Measurements from ENCODE around the gene GPR87. TPM values are rescaled to one million over a fixed set of nuclear protein-coding genes. Genes with fewer than 3 reads are reported as not detected.
A peak's percentile ranks its signal among the peaks of the same experiment; 100 is the strongest.

Gene GPR87
- total and polyA plus RNA-seq, 12 donors: 0.01 TPM; not detected in 11

GRCh38 chr3:151248772-151249337, 67.8 kb downstream of the GPR87 start:
- ATAC-seq: peak in 6 of 8 donors; percentile 46 to 83 (median 55)
- H3K9me3 ChIP-seq: no peaks in the 10 kb centered on the region
- peak overlapping the region in 9 of 10 donors; percentile 0 to 67 (median 54) for H3K27ac ChIP-seq
- no peaks in the 10 kb centered on the region for H3K36me3 ChIP-seq
- H3K27me3 ChIP-seq: no peaks in the 10 kb centered on the region
- DNase-seq: no peak
- H3K4me1 ChIP-seq: peaks cover 0 to 25% (median 5%) of the 10 kb centered on the region in 9 donors
- H3K4me3 ChIP-seq: peak overlapping the region in 6 of 10 donors; percentile 8 to 36 (median 24)
- no peak for TF ChIP-seq CTCF (IDR thresholded peaks at IDR 0.05)
- 30 to 44% methylated on average over 3 of the region's 3 CpGs for WGBS, 2 donors
- intact Hi-C loops (cut with DNase I): no loop called here

Other genes starting within 250 kb of the GPR87 start
- gene MED12L, start 231.2 kb downstream of the GPR87 start, total RNA-seq: 1 to 10 TPM in 5 of 10 donors, under 1 TPM in 5; 0.05 to 4.5 (median 0.98) TPM
- under 1 TPM; 0.03 to 0.07 TPM for gene MED12L, start 231.2 kb downstream of the GPR87 start, polyA plus RNA-seq
- gene GPR171, start 113.6 kb downstream of the GPR87 start, total RNA-seq: 1 to 10 TPM in 1 of 10 donors, under 1 TPM in 3, not detected in 6; 0.31 to 3.7 (median 0.47) TPM
- gene GPR171, start 113.6 kb downstream of the GPR87 start, polyA plus RNA-seq: under 1 TPM; 0.36 to 0.66 TPM
- 1 to 10 TPM; 1.5 to 5.3 (median 2.7) TPM for gene P2RY14, start 38.3 kb downstream of the GPR87 start, total RNA-seq
- 1 to 10 TPM in 1 of 2 donors, under 1 TPM in 1; 0.72 to 4.0 TPM for gene P2RY14, start 38.3 kb downstream of the GPR87 start, polyA plus RNA-seq
- 1 to 10 TPM in 2 of 10 donors, under 1 TPM in 8; 0.26 to 4.9 (median 0.44) TPM for gene P2RY13, start 12.7 kb upstream of the GPR87 start, total RNA-seq
- under 1 TPM; 0.14 to 0.15 TPM for gene P2RY13, start 12.7 kb upstream of the GPR87 start, polyA plus RNA-seq
- gene P2RY12, start 67.9 kb upstream of the GPR87 start, total RNA-seq: 1 to 10 TPM in 4 of 10 donors, under 1 TPM in 5, not detected in 1; 0.33 to 3.1 (median 0.81) TPM
- under 1 TPM; 0.33 to 0.37 TPM for gene P2RY12, start 67.9 kb upstream of the GPR87 start, polyA plus RNA-seq
- gene IGSF10, start 144.2 kb upstream of the GPR87 start, total RNA-seq: 1 to 10 TPM in 9 of 10 donors, under 1 TPM in 1; 0.93 to 3.9 (median 2.0) TPM
- 1 to 10 TPM; 1.1 to 1.5 TPM for gene IGSF10, start 144.2 kb upstream of the GPR87 start, polyA plus RNA-seq

Data from heart right ventricle (tissue), 16 donors.